OCI-LY7 (cell line): ENCODE results near the gene PTPRM. TPM values are rescaled to one million over a fixed set of nuclear protein-coding genes. Genes with fewer than 3 reads are reported as not detected.

Experiments used
- BruUV-seq: library from RNA; stranded (reverse); fragments of 400-500 nt; replicated peaks from 2 replicates; lab custom pipeline; 2021; lab: Mats Ljungman, UMichigan
- CTCF ChIA-PET: fragments of 300-600 bp; sonication (Branson Sonifier 250); formaldehyde crosslinking; loops from one replicate; lab custom pipeline; 2022; ENCODE audit warnings: antibody characterized with exemption; ENCODE audit not compliant: unreplicated experiment; lab: Charles Lee
- POLR2A ChIA-PET: fragments of 300-600 bp; sonication (Branson Sonifier 250); formaldehyde crosslinking; loops from one replicate; lab custom pipeline; 2022; ENCODE audit warnings: antibody characterized with exemption; lab: Charles Lee
- DNase-seq: peaks from one replicate; pipeline ENCODE4 v3.0.0-alpha.2; 2015; ENCODE audit warnings: low spot score
- H2AFZ ChIP-seq: fragments of 200-600 bp; sonication (generic), shearing (Covaris generic); 2 replicates; pipeline ENCODE4 v1.6.1; 2014; ENCODE audit warnings: mild to moderate bottlenecking, antibody characterized with exemption, low read length, moderate library complexity
- H3K27ac ChIP-seq: fragments of 200-600 bp; sonication (generic); 2 replicates; pipeline ENCODE4 v1.5.1; 2014; ENCODE audit warnings: mixed run types, low read depth, mild to moderate bottlenecking, moderate library complexity, low read length, inconsistent platforms; ENCODE audit not compliant: poor library complexity, severe bottlenecking
- H3K36me3 ChIP-seq: fragments of 200-600 bp; sonication (generic); 2 replicates; pipeline ENCODE4 v1.6.1; 2014; ENCODE audit warnings: mild to moderate bottlenecking, antibody characterized with exemption, low read length, moderate library complexity, mixed read lengths; ENCODE audit not compliant: insufficient read depth
- H3K4me1 ChIP-seq: fragments of 200-600 bp; sonication (generic); 2 replicates; pipeline ENCODE4 v1.5.1; 2014; ENCODE audit warnings: mild to moderate bottlenecking, low read length; ENCODE audit not compliant: insufficient read depth, poor library complexity, severe bottlenecking
- H3K4me2 ChIP-seq: fragments of 200-600 bp; sonication (generic); 2 replicates; pipeline ENCODE4 v1.6.1; 2014; ENCODE audit warnings: mild to moderate bottlenecking, low read length
- H3K4me3 ChIP-seq: fragments of 200-600 bp; sonication (generic); 2 replicates; pipeline ENCODE4 v1.5.1; 2014; ENCODE audit warnings: mild to moderate bottlenecking, low read depth, low read length; ENCODE audit not compliant: poor library complexity, severe bottlenecking
- H3K79me2 ChIP-seq: fragments of 200-600 bp; sonication (generic); 2 replicates; pipeline ENCODE4 v1.6.1; 2016; ENCODE audit warnings: low read depth, mild to moderate bottlenecking, low read length, moderate library complexity, mixed read lengths; ENCODE audit not compliant: insufficient read depth
- H3K9me2 ChIP-seq: fragments of 200-600 bp; sonication (generic); 2 replicates; pipeline ENCODE4 v1.6.1; 2016; ENCODE audit warnings: mild to moderate bottlenecking, low read length, mixed read lengths; ENCODE audit not compliant: insufficient read depth
- H3K9me3 ChIP-seq: fragments of 200-600 bp; sonication (generic); 2 replicates; pipeline ENCODE4 v1.6.1; 2014; ENCODE audit warnings: mild to moderate bottlenecking, mixed run types, low read length, mixed read lengths
- H4K20me1 ChIP-seq: fragments of 200-600 bp; sonication (generic); 2 replicates; pipeline ENCODE4 v1.6.1; 2014; ENCODE audit warnings: mild to moderate bottlenecking, antibody characterized with exemption, low read length, moderate library complexity, mixed read lengths; ENCODE audit not compliant: insufficient read depth
- CTCF ChIP-seq: fragments of 200-600 bp; sonication (generic); conservative IDR thresholded peaks from 2 replicates; pipeline ENCODE4 v1.5.1; 2014; ENCODE audit warnings: mild to moderate bottlenecking, antibody characterized with exemption, low read length, moderate library complexity, mixed read lengths
- EZH2phosphoT487 ChIP-seq: fragments of 200-600 bp; sonication (generic); IDR thresholded peaks from 2 replicates; pipeline ENCODE4 v1.6.1; 2018; ENCODE audit warnings: low read depth, borderline replicate concordance, mild to moderate bottlenecking, mixed run types, antibody characterized with exemption, low read length, moderate library complexity, mixed read lengths
- intact Hi-C: fragments of 100-400 bp; cut with micrococcal nuclease; formaldehyde crosslinking; loops from one replicate; pipeline ENCODE4 v1.10.0; 2022; ENCODE audit not compliant: unreplicated experiment
- total RNA-seq, 2 experiments: library from RNA; depleted of rRNA in 1 of 2; stranded (reverse); fragments of >200 nt in 1 of 2; shearing (Covaris generic) in 1 of 2; gene quantifications; 2 replicates each; pipeline ENCODE4 v1.2.3, GENCODE V29; 2014 to 2022

PTPRM gene
- total RNA-seq, 2 experiments from 2014 or later, result not detected

GRCh38 chr18:7894592-7894991 is 327.5 kb downstream of the PTPRM start:
- Histone ChIP-seq H3K79me2 (no peaks in the 10 kb centered on the region), H3K9me2 (no peaks in the 10 kb centered on the region), H2AFZ (no peak overlapping the region), H3K9me3 (no peaks in the 10 kb centered on the region), H3K36me3 (no peaks in the 10 kb centered on the region), H4K20me1 (no peaks in the 10 kb centered on the region), H3K4me1 (no peaks in the 10 kb centered on the region), H3K4me3 (no peak overlapping the region), H3K27ac (no peak overlapping the region), H3K4me2 (no peak overlapping the region)
- ChIA-PET CTCF (no interaction called here), POLR2A (no interaction called here)
- BruUV-seq, result no TSS peak
- no peak for DNase-seq
- TF ChIP-seq EZH2phosphoT487, result no peak
- no peak for TF ChIP-seq CTCF
- intact Hi-C loops, result no loop called here

DNA sequence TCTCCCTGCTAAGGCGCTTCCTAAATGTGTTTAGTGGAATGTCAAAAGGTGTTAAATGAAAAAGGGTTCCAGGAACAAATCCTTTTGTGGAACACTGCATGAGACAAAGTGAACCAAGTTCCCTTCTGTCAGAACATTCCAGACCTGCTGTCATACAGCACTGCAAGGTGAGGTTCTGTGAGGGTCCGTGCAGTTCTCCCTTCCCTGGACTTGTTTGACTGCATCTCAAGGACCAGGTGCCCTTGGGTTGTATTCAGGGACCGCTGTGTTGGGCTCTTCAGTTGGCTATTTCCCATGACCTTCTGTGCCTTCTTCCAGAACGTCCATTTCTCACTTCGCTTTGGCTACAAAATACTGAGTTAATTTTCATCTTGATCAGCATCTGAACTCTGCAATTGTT is 328.2 kb downstream of the PTPRM start:
- ChIA-PET CTCF (no interaction called here), POLR2A (no interaction called here)
- intact Hi-C loops, result no loop called here
- H3K9me2 ChIP-seq, result no peaks in the 10 kb centered on the region
- no peak overlapping the region for H3K4me3 ChIP-seq
- no peak for TF ChIP-seq CTCF
- no peak for TF ChIP-seq EZH2phosphoT487
- no peaks in the 10 kb centered on the region for H4K20me1 ChIP-seq
- H3K36me3 ChIP-seq, result no peaks in the 10 kb centered on the region
- H3K79me2 ChIP-seq, result no peaks in the 10 kb centered on the region
- H3K27ac ChIP-seq, result no peak overlapping the region
- no peak overlapping the region for H2AFZ ChIP-seq
- DNase-seq, result no peak
- BruUV-seq, result no TSS peak
- no peaks in the 10 kb centered on the region for H3K4me1 ChIP-seq
- no peaks in the 10 kb centered on the region for H3K9me3 ChIP-seq
- H3K4me2 ChIP-seq, result no peak overlapping the region

DNA sequence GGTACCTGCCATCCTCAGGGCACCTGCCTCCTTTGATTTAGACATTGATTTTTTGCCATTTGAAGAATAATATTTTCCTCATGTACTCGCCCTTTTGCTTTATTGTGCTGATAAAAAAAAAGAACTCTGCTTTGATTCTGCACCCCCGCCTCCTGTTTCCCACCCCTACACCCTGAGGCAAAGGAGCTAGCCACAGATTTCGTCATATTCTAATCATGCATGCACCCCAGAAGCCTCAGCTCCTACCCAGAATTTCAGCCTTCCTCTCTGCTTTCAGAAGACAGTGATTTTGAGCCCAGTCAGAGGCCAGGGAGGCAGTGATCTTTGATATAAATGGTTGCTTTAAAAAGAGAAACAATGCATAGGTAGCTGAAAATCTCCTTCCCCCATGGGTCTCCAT is 329.0 kb downstream of the PTPRM start:
- DNase-seq, result no peak
- Histone ChIP-seq H3K4me1 (no peaks in the 10 kb centered on the region), H2AFZ (no peak overlapping the region), H3K9me3 (no peaks in the 10 kb centered on the region), H3K36me3 (no peaks in the 10 kb centered on the region), H3K4me2 (no peak overlapping the region), H4K20me1 (no peaks in the 10 kb centered on the region), H3K9me2 (no peaks in the 10 kb centered on the region), H3K4me3 (no peak overlapping the region), H3K27ac (no peak overlapping the region), H3K79me2 (no peaks in the 10 kb centered on the region)
- BruUV-seq, result no TSS peak
- intact Hi-C loops, result no loop called here
- TF ChIP-seq EZH2phosphoT487 (no peak), CTCF (no peak)
- POLR2A ChIA-PET, result no interaction called here
- CTCF ChIA-PET, result no interaction called here
